H9 (cell line): Measurements from ENCODE around the gene LIPA. TPM values are rescaled to one million over a fixed set of nuclear protein-coding genes. Genes with fewer than 3 reads are reported as not detected.

ENCODE experiments used
- DNase-seq: peaks from one replicate; pipeline ENCODE4 v3.0.0-alpha.2; 2017
- H2AFZ ChIP-seq: one replicate; pipeline ENCODE4 v1.6.1; 2013; ENCODE audit warnings: mild to moderate bottlenecking, low read length, control low read depth, moderate library complexity
- H2AK5ac ChIP-seq: 2 replicates; pipeline ENCODE4 v1.6.1; 2013; ENCODE audit warnings: low read length, control low read depth, mixed read lengths; ENCODE audit not compliant: insufficient read length
- H2BK120ac ChIP-seq: one replicate; pipeline ENCODE4 v1.6.1; 2013; ENCODE audit warnings: low read depth, mild to moderate bottlenecking, low read length, control low read depth, inconsistent platforms; ENCODE audit not compliant: poor library complexity, severe bottlenecking
- H2BK12ac ChIP-seq: 2 replicates; pipeline ENCODE4 v1.6.1; 2013; ENCODE audit warnings: low read length, control low read depth, mixed read lengths, low read depth; ENCODE audit not compliant: insufficient read length
- H2BK15ac ChIP-seq: 2 replicates; pipeline ENCODE4 v1.6.1; 2013; ENCODE audit warnings: low read depth, low read length, control low read depth
- H2BK20ac ChIP-seq: one replicate; pipeline ENCODE4 v1.6.1; 2013; ENCODE audit warnings: low read depth, mild to moderate bottlenecking, low read length, control low read depth, inconsistent platforms; ENCODE audit not compliant: poor library complexity, severe bottlenecking
- H2BK5ac ChIP-seq: 2 replicates; pipeline ENCODE4 v1.6.1; 2013; ENCODE audit warnings: low read length, control low read depth, mixed read lengths; ENCODE audit not compliant: insufficient read length
- H3K14ac ChIP-seq: 2 replicates; pipeline ENCODE4 v1.6.1; 2013; ENCODE audit warnings: low read length, control low read depth; ENCODE audit not compliant: insufficient read depth
- H3K18ac ChIP-seq: 2 replicates; pipeline ENCODE4 v1.6.1; 2013; ENCODE audit warnings: low read depth, mild to moderate bottlenecking, mixed read lengths, low read length, control low read depth; ENCODE audit not compliant: insufficient read length
- H3K23ac ChIP-seq: 2 replicates; pipeline ENCODE4 v1.6.1; 2013; ENCODE audit warnings: low read length, control low read depth, mixed read lengths, low read depth; ENCODE audit not compliant: insufficient read length
- H3K23me2 ChIP-seq: 2 replicates; pipeline ENCODE4 v1.6.1; 2013; ENCODE audit warnings: low read depth, mild to moderate bottlenecking, mixed read lengths, low read length, control low read depth; ENCODE audit not compliant: insufficient read length, poor library complexity, severe bottlenecking
- H3K27ac ChIP-seq: 2 replicates; pipeline ENCODE4 v1.5.1; 2013; ENCODE audit warnings: low read length, control low read depth, mixed read lengths, low read depth; ENCODE audit not compliant: insufficient read length
- H3K27me3 ChIP-seq: 2 replicates; pipeline ENCODE4 v1.6.1; 2013; ENCODE audit warnings: low read length, control low read depth, inconsistent platforms; ENCODE audit not compliant: insufficient read depth
- H3K4ac ChIP-seq: 2 replicates; pipeline ENCODE4 v1.6.1; 2013; ENCODE audit warnings: low read depth, mild to moderate bottlenecking, control low read depth, inconsistent platforms, low read length, moderate library complexity
- H3K4me1 ChIP-seq: 2 replicates; pipeline ENCODE4 v1.6.1; 2013; ENCODE audit warnings: low read length, control low read depth, inconsistent platforms; ENCODE audit not compliant: insufficient read depth
- H3K4me2 ChIP-seq: 2 replicates; pipeline ENCODE4 v1.6.1; 2013; ENCODE audit warnings: low read length, control low read depth, mixed read lengths; ENCODE audit not compliant: insufficient read length, insufficient read depth
- H3K56ac ChIP-seq: 2 replicates; pipeline ENCODE4 v1.6.1; 2013; ENCODE audit warnings: low read depth, mild to moderate bottlenecking, mixed read lengths, low read length, control low read depth; ENCODE audit not compliant: insufficient read length
- H3K79me1 ChIP-seq: 2 replicates; pipeline ENCODE4 v1.6.1; 2013; ENCODE audit warnings: low read depth, mild to moderate bottlenecking, moderate library complexity, low read length, control low read depth, inconsistent platforms; ENCODE audit not compliant: insufficient read depth, poor library complexity, severe bottlenecking
- H3K79me2 ChIP-seq: 2 replicates; pipeline ENCODE4 v1.6.1; 2013; ENCODE audit warnings: low read length, control low read depth, inconsistent platforms; ENCODE audit not compliant: insufficient read depth
- H3K9ac ChIP-seq: 2 replicates; pipeline ENCODE4 v1.6.1; 2013; ENCODE audit warnings: low read length, control low read depth, mixed read lengths; ENCODE audit not compliant: insufficient read length; ENCODE audit errors: extremely low read depth
- H3K9me3 ChIP-seq: one replicate; pipeline ENCODE4 v1.6.1; 2013; ENCODE audit warnings: low read depth, low read length, inconsistent platforms; ENCODE audit not compliant: control insufficient read depth
- H3T11ph ChIP-seq: one replicate; pipeline ENCODE4 v1.6.1; 2013; ENCODE audit warnings: mild to moderate bottlenecking, low read length, control low read depth, inconsistent platforms
- H4K20me1 ChIP-seq: one replicate; pipeline ENCODE4 v1.6.1; 2013; ENCODE audit not compliant: control insufficient read depth, insufficient read length, insufficient read depth
- H4K5ac ChIP-seq: 2 replicates; pipeline ENCODE4 v1.6.1; 2013; ENCODE audit warnings: low read depth, mild to moderate bottlenecking, mixed read lengths, low read length, control low read depth; ENCODE audit not compliant: insufficient read length
- H4K8ac ChIP-seq: replicated peaks from 2 replicates; pipeline ENCODE4 v1.6.1; 2013; ENCODE audit warnings: low read length, control low read depth, mixed read lengths, low read depth; ENCODE audit not compliant: insufficient read length
- H4K91ac ChIP-seq: 2 replicates; pipeline ENCODE4 v1.6.1; 2013; ENCODE audit warnings: low read depth, mild to moderate bottlenecking, moderate library complexity, mixed read lengths, low read length, control low read depth; ENCODE audit not compliant: insufficient read length
- H3K27ac Mint-ChIP-seq, 3 experiments: 2 replicates in 2 of 3; 3 replicates in 1 of 3; pipeline ENCODE4 v1.8.0; 2020 to 2021; ENCODE audit warnings: mixed read lengths in 3 of 3, mild to moderate bottlenecking in 1 of 3, moderate library complexity in 1 of 3
- H3K27me3 Mint-ChIP-seq: 2 replicates; pipeline ENCODE4 v1.8.0; 2021; ENCODE audit warnings: low read depth, mild to moderate bottlenecking, moderate library complexity, mixed read lengths
- H3K36me3 Mint-ChIP-seq, 3 experiments: 2 replicates in 2 of 3; 3 replicates in 1 of 3; pipeline ENCODE4 v1.8.0; 2020 to 2021; ENCODE audit warnings: low read depth in 3 of 3, mixed read lengths in 3 of 3; ENCODE audit not compliant: insufficient read depth in 1 of 3
- H3K4me1 Mint-ChIP-seq, 2 experiments: 2 replicates each; pipeline ENCODE4 v1.8.0; 2020; ENCODE audit warnings: mixed read lengths in 2 of 2
- H3K4me3 Mint-ChIP-seq, 2 experiments: 2 replicates in 1 of 2; 3 replicates in 1 of 2; pipeline ENCODE4 v1.8.0; 2020 to 2021; ENCODE audit warnings: mild to moderate bottlenecking in 2 of 2, mixed read lengths in 2 of 2, moderate library complexity in 1 of 2
- H3K9me3 Mint-ChIP-seq, 2 experiments: 2 replicates in 1 of 2; 3 replicates in 1 of 2; pipeline ENCODE4 v1.8.0; 2020; ENCODE audit warnings: mild to moderate bottlenecking in 2 of 2, mixed read lengths in 2 of 2, moderate library complexity in 1 of 2
- CTCF ChIP-seq: fragments of 200-600 bp; sonication (generic); conservative IDR thresholded peaks from 3 replicates; pipeline ENCODE4 v1.8.0; 2021; ENCODE audit warnings: antibody characterized with exemption, mild to moderate bottlenecking
- WGBS: extraction: QIAGEN DNeasy Blood & Tissue Kit; methylation state at CpG from one replicate; pipeline ENCODE4 v1.1.7; 2013; ENCODE audit warnings: missing lambda C conversion rate, low lambda C conversion rate, mixed read lengths; ENCODE audit not compliant: insufficient read length; ENCODE audit errors: extremely low coverage; 5-methylcytosine and 5-hydroxymethylcytosine counted together
- total RNA-seq: library from RNA; stranded (reverse); gene quantifications from 2 replicates; pipeline ENCODE4 v1.2.1, GENCODE V29; 2021

The LIPA gene
- total RNA-seq, 1 experiment from 2014 or later = 20.9 TPM

DNA sequence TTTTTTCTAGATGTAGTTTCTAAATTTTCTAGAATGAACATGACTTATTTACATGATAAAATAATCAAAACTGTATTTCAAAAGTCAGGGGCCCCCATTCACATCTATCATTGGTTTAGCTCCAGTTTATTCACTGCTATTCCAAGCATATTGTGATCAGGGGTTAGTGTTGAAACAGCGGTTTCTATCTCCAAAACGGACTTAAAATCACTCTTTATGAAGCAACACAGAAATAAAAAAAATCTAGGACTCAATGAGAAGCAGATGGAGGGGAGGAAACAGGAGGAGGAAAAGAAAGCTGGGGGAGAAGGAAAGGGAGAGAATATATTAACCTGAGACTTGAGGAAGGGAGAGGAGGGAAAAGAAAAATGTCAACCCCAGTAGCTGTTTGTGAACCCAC lies 29.7 kb downstream of the LIPA start:
- H4K91ac ChIP-seq = no peak overlapping the region
- H3K79me1 ChIP-seq = no peaks in the 10 kb centered on the region
- no peak overlapping the region for H2AFZ ChIP-seq
- H4K5ac ChIP-seq = no peak overlapping the region
- H2BK12ac ChIP-seq = no peak overlapping the region
- H2BK120ac ChIP-seq = no peak overlapping the region
- WGBS = no CpG with 5 or more reads among the region's 2 CpGs
- no peak overlapping the region for H3K4ac ChIP-seq
- H3K9ac ChIP-seq = no peak overlapping the region
- no peaks in the 10 kb centered on the region for H3K79me2 ChIP-seq
- no peaks in the 10 kb centered on the region for H3K27me3 ChIP-seq
- no peak for DNase-seq
- H3K14ac ChIP-seq = no peak overlapping the region
- H2BK15ac ChIP-seq = no peak overlapping the region
- no peaks in the 10 kb centered on the region for H3K9me3 ChIP-seq
- H3K4me1 Mint-ChIP-seq = peaks cover 22 to 29% of the 10 kb centered on the region in 2 experiments
- H4K20me1 ChIP-seq = no peaks in the 10 kb centered on the region
- H3K4me1 ChIP-seq = peaks cover 6% of the 10 kb centered on the region; the same call in 1 of the 2 replicates
- H3K4me2 ChIP-seq = no peak overlapping the region
- peaks cover 5 to 8% (median 6%) of the 10 kb centered on the region in 3 experiments; a peak in 3 of 7 replicates for H3K36me3 Mint-ChIP-seq
- H3K23me2 ChIP-seq = no peaks in the 10 kb centered on the region
- no peak overlapping the region for H4K8ac ChIP-seq
- H3T11ph ChIP-seq = no peak overlapping the region
- no peak overlapping the region for H3K23ac ChIP-seq
- H3K18ac ChIP-seq = no peak overlapping the region
- no peak overlapping the region for H3K27ac ChIP-seq
- no peak overlapping the region for H3K56ac ChIP-seq
- H3K4me3 Mint-ChIP-seq = no peak overlapping the region
- H2BK20ac ChIP-seq = no peak overlapping the region
- no peak overlapping the region for H2BK5ac ChIP-seq
- peak overlapping the region in 1 of 3 experiments; percentile 87; a peak in 3 of 7 replicates for H3K27ac Mint-ChIP-seq
- no peaks in the 10 kb centered on the region; a peak in 1 of 5 replicates for H3K9me3 Mint-ChIP-seq
- no peaks in the 10 kb centered on the region for H3K27me3 Mint-ChIP-seq
- no peak for TF ChIP-seq CTCF
- no peak overlapping the region for H2AK5ac ChIP-seq
